Measurements from ENCODE around the gene UNC5B.

Gene UNC5B

DNA sequence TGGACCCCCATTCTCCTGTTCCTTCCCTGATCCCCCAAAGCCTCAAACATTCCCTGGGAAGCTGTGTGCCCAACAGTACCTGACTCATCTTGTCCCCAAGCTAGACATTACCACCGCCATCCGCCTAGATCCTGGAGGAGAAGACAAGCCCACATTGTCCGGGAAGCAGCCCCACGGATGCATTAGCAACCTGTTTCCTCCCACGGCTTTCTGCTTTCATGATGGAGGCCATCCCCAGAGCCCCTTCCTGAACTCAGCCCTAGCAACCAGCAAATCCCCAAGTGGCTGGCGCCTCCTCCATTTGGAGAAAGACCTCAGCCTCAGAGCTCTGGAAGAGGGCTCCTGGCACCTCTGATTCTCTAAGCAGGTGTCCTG is 104.4 kb downstream of the UNC5B start:
- DNase-seq (ENCODE audit: low read depth, low spot score) = no peak

DNA sequence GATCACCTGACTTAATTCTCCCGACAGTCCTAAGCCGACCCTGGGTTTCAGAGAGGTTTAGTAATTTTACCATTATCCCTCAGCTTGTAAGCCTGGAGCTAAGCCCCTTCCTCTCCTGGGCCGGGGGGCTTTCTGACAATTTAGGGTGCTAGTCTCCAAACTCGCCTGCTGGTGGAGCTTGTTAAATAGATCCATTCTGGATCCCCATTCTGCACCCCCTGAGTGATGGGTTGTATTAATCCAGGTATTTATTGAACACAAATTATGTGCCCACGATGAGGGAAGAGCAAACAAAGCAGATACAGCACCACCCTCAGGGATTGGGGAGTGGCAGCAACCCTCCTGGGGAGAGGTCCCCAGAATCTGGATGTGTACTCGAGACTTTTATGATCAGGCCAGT is 105.4 kb downstream of the UNC5B start:
- DNase-seq (ENCODE audit: low read depth, low spot score) = no peak

DNA sequence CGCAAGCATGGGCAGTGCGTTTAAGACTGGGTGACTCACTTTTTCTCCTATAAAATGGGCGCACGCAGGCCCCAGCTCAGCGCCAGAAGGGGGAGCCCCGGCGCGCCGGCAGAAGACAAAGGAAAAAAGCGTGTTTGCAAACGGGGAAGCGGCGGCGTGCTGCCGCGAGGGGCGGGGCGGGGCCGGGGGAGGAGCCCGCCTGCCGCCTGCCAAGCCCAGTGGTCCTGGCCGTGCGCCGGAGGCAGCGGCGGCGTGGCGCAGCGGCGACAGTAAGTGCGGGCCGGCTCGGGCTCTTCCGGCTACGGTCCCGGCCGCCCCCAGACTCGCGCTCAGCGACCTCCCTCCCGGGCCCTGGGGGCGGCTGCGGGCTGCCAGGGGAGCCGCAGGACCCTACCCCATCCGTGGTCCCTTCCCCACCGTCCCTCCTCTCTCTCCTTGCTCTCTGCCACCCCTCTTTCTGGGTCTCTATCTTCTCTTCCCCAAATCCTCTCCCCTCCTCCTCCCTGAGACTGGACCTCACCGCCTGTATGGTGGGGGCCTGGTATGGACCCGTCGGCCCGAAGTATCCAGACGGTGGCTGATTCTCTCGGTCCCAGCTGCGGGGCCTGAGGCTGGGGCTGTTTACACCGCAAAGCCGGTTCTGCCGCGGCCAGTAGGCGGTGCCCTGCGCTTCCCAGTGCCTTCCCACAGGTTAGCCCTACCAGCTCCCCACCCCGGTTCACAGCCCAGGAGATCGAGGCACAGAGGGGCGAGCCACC is 106.9 kb downstream of the UNC5B start, which contains the start of gene SLC29A3:
SLC29A3 (plus strand) TSS at position 218 of the 758 bp plus-strand sequence; CDS start at position 269, 51 bp downstream.
- DNase-seq (ENCODE audit: low read depth, low spot score) = no peak

DNA sequence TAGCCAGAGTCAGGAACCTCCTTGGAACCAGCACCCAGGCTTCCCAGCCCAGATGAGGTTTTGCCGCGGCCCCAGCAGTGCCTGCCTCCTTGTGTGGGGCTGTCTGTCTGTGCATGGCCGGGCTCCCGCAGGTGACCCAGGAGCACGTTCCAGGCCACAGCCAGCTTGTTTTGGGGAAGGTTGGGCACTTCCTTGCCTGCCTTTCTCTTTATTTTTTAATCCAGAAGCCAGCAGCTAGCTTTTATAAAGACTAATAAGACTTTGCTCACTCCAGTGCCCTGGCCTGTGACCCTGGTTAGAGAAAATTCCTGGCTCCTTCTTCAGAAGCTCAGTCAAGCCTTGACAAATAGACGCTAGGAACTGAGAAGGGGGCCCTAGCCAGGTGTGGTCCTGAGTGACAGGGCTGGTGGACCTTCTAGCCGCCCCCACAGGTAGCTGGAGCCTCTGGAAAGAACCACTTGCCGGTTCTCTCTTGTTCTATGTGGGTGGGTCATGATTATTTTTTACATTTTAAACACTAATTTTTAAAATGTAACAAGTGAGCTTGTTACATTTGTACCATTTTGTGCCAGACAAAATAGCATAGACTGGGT is 107.5 kb downstream of the UNC5B start:
- DNase-seq (ENCODE audit: low read depth, low spot score) = no peak

DNA sequence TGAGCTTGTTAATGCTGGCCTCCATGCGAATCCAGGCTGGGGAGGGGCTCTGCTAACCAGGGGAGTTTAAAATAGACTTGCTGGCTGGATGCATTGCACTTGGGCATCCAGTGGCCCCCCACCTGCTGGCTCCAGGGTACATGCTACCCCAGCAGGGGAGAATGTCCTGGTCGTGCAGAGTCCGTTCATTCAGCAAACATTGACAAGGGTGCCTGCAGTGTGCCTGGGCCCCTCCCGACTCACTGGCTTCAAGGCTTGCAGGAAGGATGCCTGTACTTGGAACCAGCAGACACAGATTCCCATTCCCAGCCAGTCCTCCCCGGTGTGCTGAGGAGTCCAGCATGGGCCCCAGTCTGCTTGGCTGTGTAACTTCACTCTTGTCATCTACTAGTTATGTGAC is 108.2 kb downstream of the UNC5B start:
- DNase-seq (ENCODE audit: low read depth, low spot score) = no peak

DNA sequence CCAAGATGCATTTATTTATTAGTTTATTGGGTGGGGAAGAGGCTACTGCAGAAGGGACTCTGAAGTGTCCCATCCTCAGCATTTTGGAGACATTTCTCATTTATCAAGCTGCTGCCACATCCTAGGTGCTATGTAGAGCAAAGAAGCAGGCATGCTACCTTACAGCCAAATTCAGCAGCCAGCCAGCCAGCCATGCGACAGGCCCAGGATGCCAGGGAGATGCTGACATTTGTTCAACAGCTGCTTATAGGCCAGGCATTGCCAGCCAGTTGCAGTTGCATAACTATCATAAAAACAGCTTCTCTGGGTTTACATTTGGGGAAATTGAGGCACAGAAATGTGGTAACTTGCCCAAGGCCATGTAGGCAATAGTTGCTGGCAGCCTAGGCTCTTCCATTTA is 109.0 kb downstream of the UNC5B start:
- no peak for DNase-seq (ENCODE audit: low read depth, low spot score)

DNA sequence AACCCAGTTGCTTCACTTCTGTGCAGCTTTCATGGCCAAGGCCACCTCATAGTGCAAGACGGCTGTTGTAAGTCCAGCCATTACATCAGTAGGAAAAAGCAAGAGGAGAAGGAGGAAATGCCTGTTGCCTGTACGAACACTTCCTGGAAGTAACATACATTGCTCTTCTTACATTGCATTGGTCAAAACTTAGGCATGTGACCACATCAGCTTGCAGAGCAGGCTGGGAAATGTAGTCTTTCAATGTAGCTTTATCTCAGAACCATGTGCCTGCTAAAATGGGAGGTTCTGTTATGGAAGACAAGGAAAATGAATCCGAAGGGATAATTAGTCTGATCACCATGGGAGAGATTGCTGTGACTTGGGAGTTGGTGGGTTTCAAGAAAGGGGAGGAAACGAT is 111.0 kb downstream of the UNC5B start:
- no peak for DNase-seq (ENCODE audit: low read depth, low spot score)

DNA sequence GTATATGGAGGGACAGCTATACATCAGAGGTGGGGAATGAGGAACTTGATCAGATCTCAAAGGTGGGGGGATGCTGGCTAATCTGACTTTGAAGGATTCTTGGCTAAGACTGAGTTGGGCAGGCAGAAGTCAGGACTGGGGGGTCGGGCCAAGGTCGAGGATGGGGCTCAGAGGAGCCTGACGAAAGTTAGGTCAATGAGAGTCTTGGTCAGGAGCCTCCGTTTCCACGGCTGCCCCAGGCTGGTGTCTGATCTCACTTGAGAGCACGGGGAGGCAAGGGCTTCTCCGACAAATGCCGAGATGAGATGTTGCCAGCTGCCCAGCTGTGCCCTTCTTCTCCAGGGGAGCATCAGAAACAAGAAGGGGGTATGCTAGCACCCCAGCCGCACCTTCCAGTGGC is 112.4 kb downstream of the UNC5B start:
- DNase-seq (ENCODE audit: low read depth, low spot score) = no peak

DNA sequence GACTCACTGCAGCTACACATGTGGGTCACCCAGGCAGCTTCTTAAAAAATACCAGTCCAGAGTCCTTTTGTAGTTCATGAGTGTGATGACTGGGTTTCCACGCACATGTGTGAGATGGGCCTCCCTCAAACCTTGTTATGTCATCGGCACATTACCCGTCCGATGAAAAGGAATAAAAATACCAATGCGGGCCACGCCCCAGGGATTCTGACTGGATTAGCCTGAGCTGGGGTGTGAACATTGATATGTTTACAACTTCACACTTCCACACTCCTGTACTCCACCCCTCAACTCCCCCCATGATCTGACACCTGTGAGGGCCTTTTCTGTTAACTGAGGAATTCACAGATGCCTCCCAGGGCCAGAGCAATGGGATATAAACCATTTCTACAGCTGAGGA is 112.9 kb downstream of the UNC5B start:
- DNase-seq (ENCODE audit: low read depth, low spot score) = no peak

DNA sequence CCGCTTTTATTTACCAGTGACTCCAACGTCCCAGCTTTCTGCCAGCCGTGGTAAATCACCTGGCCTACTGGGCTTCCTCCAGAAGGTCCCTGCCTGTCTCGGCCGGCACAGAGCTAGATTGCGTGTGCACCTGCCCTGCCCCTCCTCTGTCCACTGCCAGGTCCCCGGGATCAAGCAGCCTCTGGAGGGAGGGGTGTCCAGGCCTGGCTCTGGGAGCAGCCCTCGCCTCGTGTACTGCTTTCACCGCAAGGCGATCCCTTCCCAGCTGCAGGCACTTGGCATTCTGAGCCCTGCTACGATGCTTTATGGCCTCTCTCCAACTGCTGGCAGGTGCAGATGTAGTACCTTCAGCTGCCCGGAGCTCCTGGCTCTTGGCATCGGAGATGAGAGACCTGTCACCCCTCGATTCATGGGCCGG is 114.1 kb downstream of the UNC5B start:
- DNase-seq (ENCODE audit: low read depth, low spot score) = no peak

DNA sequence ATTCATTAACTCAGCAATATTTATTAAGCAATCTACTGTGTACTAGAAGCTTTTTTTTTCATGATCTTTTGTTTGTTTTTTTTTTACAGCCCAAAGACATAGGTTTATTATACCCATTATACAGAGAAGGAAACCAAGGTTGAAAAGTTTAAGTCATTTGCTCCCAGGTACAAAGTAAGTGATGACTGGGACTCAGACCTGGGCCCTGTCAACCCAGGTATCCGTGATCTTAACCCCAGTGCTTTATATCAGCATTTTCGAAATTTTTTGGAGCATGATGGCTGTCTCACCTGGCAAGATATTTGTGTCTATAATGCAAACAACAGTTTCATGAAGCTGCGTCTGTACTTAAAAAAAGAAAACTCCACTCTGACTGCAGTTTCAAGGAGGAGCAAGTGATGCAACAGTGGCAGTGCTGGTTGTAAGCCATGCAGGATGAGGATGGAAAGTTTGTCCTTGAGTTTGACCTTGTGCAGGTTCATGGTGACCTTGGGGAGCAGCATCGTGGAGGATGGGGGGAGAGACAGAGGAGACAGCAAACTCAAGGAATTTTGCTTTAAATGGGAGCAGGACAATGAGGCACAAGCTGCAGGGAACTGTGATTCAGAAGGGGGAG is 118.5 kb downstream of the UNC5B start:
- DNase-seq (ENCODE audit: low read depth, low spot score) = no peak

DNA sequence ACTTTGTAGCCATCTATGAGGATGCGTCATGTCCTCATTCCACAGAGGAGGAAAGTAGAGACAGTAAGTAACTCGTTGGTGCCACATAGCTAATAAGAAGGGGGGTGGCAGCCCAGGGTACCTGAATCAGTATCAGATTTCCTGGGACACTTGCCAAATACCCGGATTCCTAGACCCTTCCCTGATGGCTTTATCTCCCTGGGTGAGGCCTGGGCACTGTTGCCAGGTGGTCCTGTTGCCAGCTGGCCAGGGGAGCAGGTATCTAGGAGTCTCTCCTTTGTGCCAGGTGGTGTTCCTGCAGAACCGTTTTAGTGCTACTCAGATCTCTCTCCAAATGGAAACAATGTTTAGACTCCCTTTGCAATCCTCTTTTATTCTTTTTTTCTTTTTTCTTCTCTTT is 119.4 kb downstream of the UNC5B start:
- no peak for DNase-seq (ENCODE audit: low read depth, low spot score)

DNA sequence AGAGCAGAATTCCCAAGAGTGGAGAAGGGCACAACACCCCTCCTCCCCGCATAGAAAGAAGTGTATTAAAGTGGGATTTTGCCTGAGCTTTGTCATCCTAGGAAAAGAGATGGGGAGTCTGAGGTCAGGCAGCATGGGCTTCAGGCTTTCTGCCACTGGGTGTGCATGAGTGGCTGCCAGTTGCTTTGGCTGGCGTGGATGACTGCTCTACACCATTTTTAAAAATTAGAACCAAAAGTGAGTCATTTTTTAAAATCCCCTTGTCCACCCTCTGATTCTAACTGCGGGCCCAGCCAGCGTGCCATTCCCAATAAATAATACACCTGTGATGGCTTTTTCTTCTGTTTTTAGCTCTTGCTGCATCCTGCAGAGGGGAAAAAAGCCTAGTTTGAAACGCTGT is 120.1 kb downstream of the UNC5B start:
- DNase-seq (ENCODE audit: low read depth, low spot score) = no peak

DNA sequence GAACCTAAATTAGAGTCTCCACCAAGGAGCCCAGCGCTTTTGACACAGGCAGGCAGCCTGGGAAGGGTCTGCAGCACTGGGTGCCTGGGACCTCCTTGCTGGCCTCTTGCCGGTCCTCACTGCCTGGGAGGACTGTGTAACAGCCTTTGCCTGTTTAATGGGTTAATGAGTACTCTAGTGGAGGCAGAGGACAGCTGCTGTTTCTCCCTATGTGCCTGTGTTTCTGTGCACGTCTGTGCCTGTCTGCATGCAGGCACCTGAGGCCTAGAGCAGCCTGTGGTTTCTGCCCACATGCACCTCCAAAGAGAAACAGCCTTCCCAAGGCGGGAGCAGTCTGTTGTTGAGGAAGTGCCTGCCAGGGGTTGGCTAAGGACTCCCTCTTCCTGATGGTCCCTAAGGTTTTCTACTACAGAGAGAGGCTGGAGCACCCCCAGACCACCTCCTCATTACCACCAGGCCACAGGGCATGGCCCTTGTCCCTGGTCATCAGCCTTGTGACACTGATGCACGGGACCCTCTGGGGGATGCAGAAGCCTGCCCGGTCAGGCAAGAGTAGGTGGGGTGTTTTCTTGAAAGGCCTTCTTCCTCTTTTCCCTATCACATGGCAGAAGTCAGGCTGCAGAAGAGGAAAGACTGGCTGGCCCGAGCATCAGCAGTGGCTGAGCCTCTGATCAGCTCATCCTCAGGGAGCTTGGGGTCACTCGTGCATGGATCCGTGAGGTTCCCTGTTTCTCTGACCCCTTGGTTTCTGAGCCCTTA is 120.9 kb downstream of the UNC5B start:
- no peak for DNase-seq (ENCODE audit: low read depth, low spot score)

DNA sequence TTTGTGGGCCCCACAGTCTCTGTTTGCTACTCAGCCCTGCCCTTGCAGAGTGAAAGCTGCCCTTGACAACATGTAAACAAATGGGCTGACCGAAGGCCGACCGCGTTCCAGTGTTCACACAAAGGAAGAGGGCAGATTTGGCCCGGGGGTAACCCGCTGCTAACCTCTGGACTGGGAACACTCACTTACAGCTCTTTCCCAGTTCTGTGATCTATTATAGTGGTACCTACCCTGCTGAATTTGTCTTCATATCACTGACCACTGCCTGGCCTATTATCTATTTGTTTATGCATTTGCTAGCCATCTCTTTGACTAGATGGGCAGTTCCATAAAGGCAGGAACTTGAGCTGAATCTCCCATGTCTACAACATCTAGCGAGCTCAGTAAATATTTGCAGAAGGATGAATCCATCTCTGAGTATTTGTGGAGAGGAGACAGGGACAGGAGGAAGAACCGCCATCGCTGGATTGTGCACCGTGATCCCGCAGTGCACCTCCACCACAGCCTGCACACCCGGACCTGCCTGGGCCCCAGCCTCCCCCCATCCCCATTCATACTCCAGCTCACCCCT is 121.9 kb downstream of the UNC5B start:
- no peak for DNase-seq (ENCODE audit: low read depth, low spot score)

DNA sequence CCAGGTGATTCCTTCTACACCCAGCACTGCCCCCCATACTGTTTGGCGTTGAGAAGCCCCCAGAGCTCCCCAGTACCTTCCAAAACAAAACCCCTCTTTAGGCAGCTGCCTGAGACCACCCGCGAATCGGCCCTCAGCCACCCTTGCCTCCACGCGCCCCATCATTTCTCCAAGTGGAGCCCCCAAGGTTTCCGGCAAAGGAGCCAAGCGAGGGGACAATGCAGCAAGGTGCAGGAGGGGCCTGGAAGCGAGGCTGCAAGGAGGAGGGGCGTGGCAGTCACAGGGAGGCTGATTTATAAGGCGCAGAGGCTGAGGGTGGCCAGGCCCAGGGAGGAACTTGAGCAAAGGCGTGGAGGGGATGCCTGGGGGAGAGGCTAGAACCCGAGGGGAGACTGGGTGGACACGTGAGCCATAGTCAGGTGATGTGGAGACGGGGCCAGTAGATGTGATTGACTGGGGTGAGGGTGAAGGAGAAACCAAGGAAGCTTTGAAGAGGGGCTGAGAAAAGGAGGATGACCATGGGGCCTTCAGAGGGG is 122.9 kb downstream of the UNC5B start:
- DNase-seq (ENCODE audit: low read depth, low spot score) = no peak

DNA sequence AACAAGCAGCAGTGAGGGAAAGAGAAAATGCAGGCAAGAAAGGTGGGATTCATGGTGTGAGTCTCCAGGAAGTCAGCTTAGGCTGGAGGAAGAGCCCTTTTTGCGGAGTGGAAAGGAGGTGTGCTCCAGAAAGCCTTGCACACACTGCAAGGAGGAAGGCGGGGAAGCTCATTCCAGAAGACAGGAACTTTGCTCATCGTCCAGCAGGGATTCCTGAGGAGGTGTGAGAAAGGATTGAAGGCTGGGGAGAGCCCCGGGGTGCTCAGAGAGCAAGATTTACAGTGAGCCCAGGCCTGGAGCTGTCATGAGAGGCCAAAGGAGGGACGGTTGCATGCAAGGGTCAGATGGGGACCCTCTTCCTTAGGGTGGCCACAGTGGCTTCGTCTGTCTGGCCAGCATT is 124.3 kb downstream of the UNC5B start:
- DNase-seq (ENCODE audit: low read depth, low spot score) = no peak

DNA sequence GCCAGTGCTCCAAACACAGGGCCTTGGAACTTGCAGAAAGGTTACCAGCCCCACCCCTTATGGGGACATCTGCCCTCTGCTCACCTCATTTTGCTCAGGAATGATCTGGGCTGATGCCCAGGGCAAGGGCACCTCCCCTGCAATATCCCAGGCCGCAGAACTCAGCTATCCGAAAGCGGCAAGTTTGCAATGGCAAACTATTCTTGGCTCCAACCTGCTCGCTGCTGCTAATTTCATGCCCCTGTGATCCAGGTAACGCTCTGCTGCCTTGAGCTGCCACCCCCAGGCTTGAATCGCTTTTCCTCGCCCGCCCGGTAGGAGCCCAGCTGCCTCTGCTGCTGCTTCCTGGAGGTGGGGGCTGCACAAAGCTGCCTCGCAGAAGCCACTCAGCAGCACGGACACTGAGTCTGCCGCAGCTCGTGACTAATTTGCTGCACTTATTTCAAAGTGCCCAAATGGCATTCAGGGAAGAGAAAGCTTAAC is 124.9 kb downstream of the UNC5B start:
- no peak for DNase-seq (ENCODE audit: low read depth, low spot score)

DNA sequence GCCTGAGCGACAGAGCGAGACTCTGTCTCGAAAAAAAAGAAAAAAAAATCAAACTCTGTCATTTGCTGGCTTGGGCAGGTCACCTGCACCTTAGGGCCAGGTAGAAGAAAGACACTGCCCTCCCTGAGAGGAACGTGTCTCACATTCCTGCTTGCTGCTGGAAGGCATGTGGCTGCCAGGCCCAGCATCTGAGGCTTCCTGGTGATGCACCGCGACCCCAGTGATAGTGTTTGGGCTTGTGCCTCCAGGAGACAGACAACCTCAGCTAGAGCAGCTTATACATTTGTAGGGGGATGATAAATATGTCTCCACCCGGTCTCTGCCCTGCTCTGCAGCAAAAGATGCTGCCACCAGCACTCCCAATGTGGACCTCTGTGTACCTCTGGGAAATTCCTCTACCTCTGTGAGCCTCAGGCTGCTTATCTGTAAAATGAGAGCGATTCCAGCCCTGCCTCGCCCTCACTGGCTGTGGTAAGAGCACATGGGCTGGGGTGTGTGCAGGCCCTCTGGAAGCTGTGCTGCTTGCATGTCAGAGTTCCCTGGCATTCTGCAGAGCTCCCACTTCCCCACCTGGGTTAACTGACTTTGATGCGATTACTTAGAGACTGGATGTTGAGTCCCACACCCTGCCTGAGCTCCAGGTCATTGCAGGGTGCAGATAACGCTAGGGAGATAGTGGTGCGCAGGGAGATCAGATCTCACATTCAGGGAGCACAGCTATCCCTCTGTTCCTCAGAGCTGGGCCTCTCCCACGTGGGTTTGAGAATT is 126.5 kb downstream of the UNC5B start:
- no peak for DNase-seq (ENCODE audit: low read depth, low spot score)

DNA sequence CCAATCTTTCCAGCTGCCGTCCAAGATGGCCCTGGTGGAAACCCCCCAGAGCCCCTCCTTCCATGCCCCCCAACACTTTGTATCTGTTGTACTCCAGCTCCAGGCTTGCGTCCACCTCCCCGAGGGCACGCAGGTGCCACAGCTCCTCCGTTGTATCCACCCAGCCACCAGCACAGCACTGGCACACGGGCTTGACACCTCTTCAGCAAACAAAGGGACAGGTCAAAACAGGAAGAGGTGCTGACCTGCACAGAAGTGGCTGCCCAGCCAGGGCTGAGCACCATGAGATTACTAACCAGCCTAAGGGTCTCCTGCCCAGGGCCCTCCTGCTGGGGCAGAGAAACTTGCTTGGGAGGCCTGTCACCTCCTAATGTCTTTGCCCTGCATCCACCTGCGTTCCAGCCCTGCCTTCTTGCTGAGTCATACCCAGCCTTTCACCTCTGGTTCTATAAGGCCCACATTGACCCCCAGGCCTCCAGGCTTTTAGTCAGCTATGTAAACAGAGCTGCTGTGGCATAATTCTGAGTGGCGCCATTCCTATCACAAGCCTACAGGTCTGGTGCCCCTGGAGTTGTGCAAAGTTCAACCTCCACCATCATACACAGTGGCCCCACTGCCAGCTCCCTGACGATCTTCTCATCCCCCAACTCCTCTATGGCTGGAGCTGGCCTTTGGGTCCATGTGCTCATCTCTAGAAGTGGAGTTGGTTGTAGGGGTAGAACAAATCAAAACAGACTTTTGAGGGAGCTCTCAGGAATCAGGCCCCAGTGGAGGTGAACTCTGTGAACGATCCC is 127.6 kb downstream of the UNC5B start:
- no peak for DNase-seq (ENCODE audit: low read depth, low spot score)

All from brain pericyte (primary cell).